ENCODE results near the gene PPP2R2B.

PPP2R2B gene

GRCh38 chr5:146878476-146879172 lies at the start of gene PPP2R2B:
Gene PPP2R2B, minus strand, starts transcription at chr5:146878757.
- peak; percentile 41 for DNase-seq (ENCODE audit: low spot score)

GRCh38 chr5:146924132-146924531 lies 45.6 kb upstream of the PPP2R2B start:
- no peak for DNase-seq (ENCODE audit: low spot score)

GRCh38 chr5:146921225-146921624 lies 42.7 kb upstream of the PPP2R2B start:
- no peak for DNase-seq (ENCODE audit: low spot score)

GRCh38 chr5:146920351-146920881 lies 41.9 kb upstream of the PPP2R2B start:
- DNase-seq (ENCODE audit: low spot score), result no peak

GRCh38 chr5:146919304-146919703 lies 40.7 kb upstream of the PPP2R2B start:
- DNase-seq (ENCODE audit: low spot score), result no peak

GRCh38 chr5:146917931-146918330 lies 39.4 kb upstream of the PPP2R2B start:
- DNase-seq (ENCODE audit: low spot score), result no peak

- DNase-seq (ENCODE audit: low spot score), result no peak
Measured at GRCh38 chr5:146912874-146913273, 34.3 kb upstream of the PPP2R2B start.

GRCh38 chr5:146910239-146910638 lies 31.7 kb upstream of the PPP2R2B start:
- no peak for DNase-seq (ENCODE audit: low spot score)

- no peak for DNase-seq (ENCODE audit: low spot score)
Measured at GRCh38 chr5:146909255-146910068, 30.9 kb upstream of the PPP2R2B start.

- no peak for DNase-seq (ENCODE audit: low spot score)
Measured at GRCh38 chr5:146906803-146907202, 28.2 kb upstream of the PPP2R2B start.

GRCh38 chr5:146904890-146905289 lies 26.3 kb upstream of the PPP2R2B start:
- DNase-seq (ENCODE audit: low spot score), result no peak

- DNase-seq (ENCODE audit: low spot score), result no peak
Measured at GRCh38 chr5:146903789-146904188, 25.2 kb upstream of the PPP2R2B start.

GRCh38 chr5:146902471-146902870 lies 23.9 kb upstream of the PPP2R2B start:
- DNase-seq (ENCODE audit: low spot score), result no peak

GRCh38 chr5:146897061-146897460 lies 18.5 kb upstream of the PPP2R2B start:
- no peak for DNase-seq (ENCODE audit: low spot score)

- DNase-seq (ENCODE audit: low spot score), result no peak
Measured at GRCh38 chr5:146894753-146895521, 16.4 kb upstream of the PPP2R2B start.

GRCh38 chr5:146893991-146894390 lies 15.4 kb upstream of the PPP2R2B start:
- DNase-seq (ENCODE audit: low spot score), result no peak

GRCh38 chr5:146892231-146892630 lies 13.7 kb upstream of the PPP2R2B start:
- DNase-seq (ENCODE audit: low spot score), result no peak

GRCh38 chr5:146891511-146891910 lies 13.0 kb upstream of the PPP2R2B start:
- DNase-seq (ENCODE audit: low spot score), result no peak

GRCh38 chr5:146890731-146891440 lies 12.3 kb upstream of the PPP2R2B start:
- DNase-seq (ENCODE audit: low spot score), result no peak

GRCh38 chr5:146890066-146890465 lies 11.5 kb upstream of the PPP2R2B start:
- no peak for DNase-seq (ENCODE audit: low spot score)

GRCh38 chr5:146889169-146889568 lies 10.6 kb upstream of the PPP2R2B start:
- DNase-seq (ENCODE audit: low spot score), result no peak

Data from GM03348 (cell line).